Lower lobe of right lung (tissue), 2 donors: ENCODE data around the gene ATP8B3. TPM values are rescaled to one million over a fixed set of nuclear protein-coding genes. Genes with fewer than 3 reads are reported as not detected.
A peak's percentile ranks its signal among the peaks of the same experiment; 100 is the strongest.

Source experiments
- ATAC-seq, 2 donors: fragments of 200-7000 bp; cut with Tn5 transposase; one replicate each; pipeline ENCODE4 v1.9.1; 2020 to 2022; ENCODE audit warnings: mild to moderate bottlenecking in 2 of 2, moderate library complexity in 2 of 2
- DNase-seq: peaks from one replicate; pipeline ENCODE4 v3.0.0-alpha.2; 2020
- H3K27ac ChIP-seq: fragments of 200-600 bp; one replicate; pipeline ENCODE4 v1.8.0; 2022
- H3K27me3 ChIP-seq: fragments of 200-600 bp; one replicate; pipeline ENCODE4 v1.8.0; 2022; ENCODE audit warnings: low read depth
- H3K36me3 ChIP-seq: fragments of 200-600 bp; one replicate; pipeline ENCODE4 v1.8.0; 2022; ENCODE audit warnings: mild to moderate bottlenecking
- H3K4me1 ChIP-seq: fragments of 200-600 bp; one replicate; pipeline ENCODE4 v1.8.0; 2022
- H3K4me3 ChIP-seq: fragments of 200-600 bp; one replicate; pipeline ENCODE4 v1.8.0; 2022; ENCODE audit warnings: mild to moderate bottlenecking
- H3K9me3 ChIP-seq: fragments of 200-600 bp; one replicate; pipeline ENCODE4 v1.8.0; 2022
- intact Hi-C: fragments of 100-400 bp; cut with DNase I; formaldehyde crosslinking; loops from one replicate; pipeline ENCODE4 v1.11.0; 2022
- total RNA-seq: library from RNA; stranded (reverse); fragmentation: NEBNext Ultra II Directional; extraction: Animal tissue kit (Norgen Biotek cat#: 25700); gene quantifications from one replicate; pipeline ENCODE4 v1.2.1, GENCODE V29; 2021
- TF ChIP-seq, protein P1 (sequence below): fragments of 200-600 bp; IDR thresholded peaks from one replicate; pipeline ENCODE4 v1.8.0; 2022; ENCODE audit warnings: antibody characterized with exemption, mild to moderate bottlenecking
- donor health status: DM: no; HTN: yes; CAD: no; lungs with severe emphysema.

Gene ATP8B3
- total RNA-seq, 1 donor from 2014 or later: 2.1 TPM

DNA sequence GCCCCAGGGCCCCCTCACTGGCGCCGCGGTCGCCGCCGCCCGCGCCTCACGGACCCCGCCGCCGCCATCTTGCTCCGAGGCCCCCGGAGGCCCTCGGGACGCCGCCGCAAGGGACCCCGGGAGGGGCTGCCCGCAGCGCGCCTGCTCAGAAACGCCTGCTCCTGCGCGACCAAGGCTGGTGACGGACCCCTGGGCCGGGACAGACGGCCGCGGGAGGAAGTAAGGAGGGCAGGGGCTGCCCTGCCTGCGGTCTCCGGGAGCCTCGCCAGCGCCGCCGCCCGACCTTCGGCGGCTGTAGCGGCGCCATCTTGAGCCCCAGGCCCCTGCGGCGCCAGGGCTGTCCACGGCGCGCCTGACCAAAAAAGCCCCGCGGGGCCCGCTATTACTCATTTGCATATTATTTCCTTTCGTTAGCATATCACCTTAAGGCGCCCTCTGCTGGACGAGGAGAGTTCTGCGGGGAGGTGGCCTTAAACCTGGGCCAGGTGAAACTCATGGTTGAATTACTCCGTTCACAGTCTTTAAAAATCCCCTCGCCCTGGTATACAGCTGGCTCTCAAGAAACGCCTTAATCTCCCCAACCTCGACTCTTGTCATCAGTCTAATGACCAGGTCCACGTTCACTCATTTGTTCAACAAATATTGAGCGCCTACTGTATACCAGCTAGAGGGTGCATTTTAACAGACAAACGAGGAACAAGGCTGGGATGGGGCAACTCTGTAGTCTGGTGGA lies 36.5 kb upstream of the ATP8B3 start, which contains the start of gene REXO1:
Gene REXO1, minus strand, starts transcription at position 85 of the 733 bp plus-strand sequence. CDS start 125 bp downstream, outside the sequence.
- ATAC-seq: peak; percentile 91 to 93

DNA sequence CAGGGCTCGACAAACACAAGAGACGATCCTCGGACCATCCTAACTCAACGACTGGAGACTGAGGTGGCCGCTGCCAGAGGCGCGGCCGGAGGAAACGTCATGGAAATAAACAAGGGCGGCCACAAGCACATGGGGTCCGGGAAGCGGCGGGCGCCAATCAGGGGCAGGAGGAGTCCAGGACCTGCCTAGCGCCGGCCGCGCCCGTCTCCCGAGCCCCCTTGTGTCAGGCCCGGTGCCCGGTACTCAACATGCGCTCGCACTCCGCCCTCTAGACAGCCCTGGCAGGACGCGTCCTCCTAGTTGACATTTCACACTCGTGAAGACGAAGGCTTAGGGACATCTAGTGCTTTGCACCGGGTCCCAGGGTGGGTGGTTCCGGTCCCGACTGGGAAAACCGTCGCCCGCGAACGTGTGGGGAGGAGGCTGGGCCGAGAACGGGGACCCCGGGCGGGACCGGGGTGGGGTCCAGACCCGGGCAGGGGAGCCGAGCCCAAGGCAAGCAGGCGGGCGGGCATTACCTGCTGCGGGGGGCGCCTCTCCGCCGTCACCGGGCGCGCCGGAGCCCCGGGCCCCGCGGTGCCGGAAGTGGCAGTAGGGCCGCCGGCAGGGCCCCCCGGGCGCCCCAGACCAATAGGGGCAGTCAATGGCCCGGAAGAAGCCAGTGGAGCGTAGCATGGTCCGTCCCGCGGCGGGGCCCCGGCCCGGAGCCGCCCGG lies 35.8 kb upstream of the ATP8B3 start:
- Histone ChIP-seq H3K4me1 (peaks cover 57% of the 10 kb centered on the region), H3K27ac (peak overlapping the region; percentile 99), H3K9me3 (no peaks in the 10 kb centered on the region), H3K36me3 (peaks cover 11% of the 10 kb centered on the region), H3K27me3 (no peaks in the 10 kb centered on the region), H3K4me3 (peak overlapping the region; percentile 90)
- DNase-seq (no peak), ATAC-seq (peak; percentile 2 to 6)
- intact Hi-C loops: no loop called here
- TF ChIP-seq, protein P1, sequence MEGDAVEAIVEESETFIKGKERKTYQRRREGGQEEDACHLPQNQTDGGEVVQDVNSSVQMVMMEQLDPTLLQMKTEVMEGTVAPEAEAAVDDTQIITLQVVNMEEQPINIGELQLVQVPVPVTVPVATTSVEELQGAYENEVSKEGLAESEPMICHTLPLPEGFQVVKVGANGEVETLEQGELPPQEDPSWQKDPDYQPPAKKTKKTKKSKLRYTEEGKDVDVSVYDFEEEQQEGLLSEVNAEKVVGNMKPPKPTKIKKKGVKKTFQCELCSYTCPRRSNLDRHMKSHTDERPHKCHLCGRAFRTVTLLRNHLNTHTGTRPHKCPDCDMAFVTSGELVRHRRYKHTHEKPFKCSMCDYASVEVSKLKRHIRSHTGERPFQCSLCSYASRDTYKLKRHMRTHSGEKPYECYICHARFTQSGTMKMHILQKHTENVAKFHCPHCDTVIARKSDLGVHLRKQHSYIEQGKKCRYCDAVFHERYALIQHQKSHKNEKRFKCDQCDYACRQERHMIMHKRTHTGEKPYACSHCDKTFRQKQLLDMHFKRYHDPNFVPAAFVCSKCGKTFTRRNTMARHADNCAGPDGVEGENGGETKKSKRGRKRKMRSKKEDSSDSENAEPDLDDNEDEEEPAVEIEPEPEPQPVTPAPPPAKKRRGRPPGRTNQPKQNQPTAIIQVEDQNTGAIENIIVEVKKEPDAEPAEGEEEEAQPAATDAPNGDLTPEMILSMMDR: no peak

More for the DNA sequence above, 36.5 kb upstream of the ATP8B3 start, which contains the start of gene REXO1:
- H3K4me1 ChIP-seq: peaks cover 57% of the 10 kb centered on the region
- peak; percentile 97 for DNase-seq
- peak within 1 kb of the TSS; percentile 99 for H3K27ac ChIP-seq
- H3K27me3 ChIP-seq: no peaks in the 10 kb centered on the region
- H3K36me3 ChIP-seq: peaks cover 11% of the 10 kb centered on the region
- TF ChIP-seq, protein P1: peak; percentile 91
- intact Hi-C loops: no loop called here
- peak within 1 kb of the TSS; percentile 90 for H3K4me3 ChIP-seq
- no peaks in the 10 kb centered on the region for H3K9me3 ChIP-seq

DNA sequence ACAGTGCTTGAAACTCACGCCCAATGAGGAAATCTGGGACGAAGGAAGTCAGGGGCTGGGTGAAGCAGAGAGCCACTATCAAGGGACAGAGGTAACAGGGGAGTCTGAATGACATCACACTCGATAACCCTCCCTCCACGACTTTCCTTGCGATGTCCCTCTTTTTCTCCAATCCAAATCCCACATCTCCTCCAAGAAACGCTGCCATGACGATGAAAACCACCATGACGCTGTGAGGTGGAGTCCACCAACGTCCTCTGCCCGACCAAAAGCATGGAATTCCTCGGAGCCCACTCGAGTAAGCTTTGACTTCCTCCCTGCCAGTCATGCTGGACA lies 35.2 kb upstream of the ATP8B3 start:
- intact Hi-C loops: no loop called here
- H3K27ac ChIP-seq: peak overlapping the region; percentile 99

DNA sequence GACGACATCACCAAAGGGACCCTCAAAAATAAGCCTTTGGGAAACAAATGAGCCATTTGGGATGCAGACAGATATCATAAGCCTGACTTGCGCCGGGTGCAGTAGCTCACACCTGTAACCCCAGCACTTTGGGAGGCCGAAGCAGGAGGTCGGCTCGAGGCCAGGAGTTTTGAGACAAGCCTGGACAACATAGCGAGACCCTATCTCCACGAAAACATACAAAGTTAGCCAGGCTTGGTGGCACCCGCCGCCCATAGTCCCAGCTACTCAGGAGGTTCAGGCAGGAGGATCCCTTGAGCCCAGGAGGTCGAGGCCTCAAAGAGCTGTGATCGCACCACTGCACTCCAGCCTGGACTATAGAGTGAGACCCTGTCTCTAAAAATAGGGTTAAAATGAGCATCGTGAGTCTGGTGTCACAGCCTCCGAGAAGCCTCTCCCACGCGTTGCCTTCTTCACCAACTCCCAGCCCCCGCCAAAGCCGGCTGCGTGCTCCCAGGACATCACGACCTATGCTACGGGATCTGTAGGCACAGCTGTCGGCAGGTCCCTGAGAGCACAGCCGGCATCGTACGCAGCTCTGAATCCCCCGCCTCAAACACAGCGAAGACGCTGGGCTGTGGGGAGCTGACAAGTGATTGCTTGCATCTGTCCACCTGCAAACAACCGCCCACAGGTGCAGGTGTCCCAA lies 34.6 kb upstream of the ATP8B3 start:
- peak overlapping the region; percentile 99 for H3K27ac ChIP-seq
- intact Hi-C loops: no loop called here

More for the DNA sequence above, 35.2 kb upstream of the ATP8B3 start:
- Histone ChIP-seq H3K4me3 (peak overlapping the region; percentile 90), H3K36me3 (peaks cover 11% of the 10 kb centered on the region), H3K9me3 (no peaks in the 10 kb centered on the region), H3K4me1 (peaks cover 58% of the 10 kb centered on the region), H3K27me3 (no peaks in the 10 kb centered on the region)
- no peak for DNase-seq
- TF ChIP-seq, protein P1: no peak
- ATAC-seq: no peak

DNA sequence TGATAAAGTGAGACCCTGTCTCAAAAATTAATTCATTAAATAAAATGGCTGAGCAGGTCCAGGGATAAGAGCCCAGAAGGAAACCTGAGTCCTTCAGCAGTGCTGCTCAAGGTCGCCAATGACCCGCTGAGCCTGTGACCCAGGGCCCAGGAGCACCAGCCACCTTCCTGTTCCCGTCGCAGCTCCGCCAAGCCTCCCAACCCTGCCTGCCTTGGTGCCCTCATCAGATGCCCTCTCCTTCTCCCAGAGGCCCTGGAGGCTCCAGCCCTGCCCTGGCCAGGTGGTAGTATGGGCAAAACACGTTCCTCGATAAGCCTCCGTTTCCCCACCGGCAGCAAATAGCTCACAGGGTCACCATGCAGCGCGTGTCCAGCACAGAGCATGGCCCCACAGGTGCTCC lies 33.6 kb upstream of the ATP8B3 start:
- TF ChIP-seq, protein P1: no peak

More for the DNA sequence above, 34.6 kb upstream of the ATP8B3 start:
- H3K36me3 ChIP-seq: peaks cover 11% of the 10 kb centered on the region
- ATAC-seq: no peak
- no peaks in the 10 kb centered on the region for H3K27me3 ChIP-seq
- no peaks in the 10 kb centered on the region for H3K9me3 ChIP-seq
- H3K4me3 ChIP-seq: peak overlapping the region; percentile 90
- H3K4me1 ChIP-seq: peaks cover 59% of the 10 kb centered on the region
- DNase-seq: no peak
- TF ChIP-seq, protein P1: no peak

More for the DNA sequence above, 33.6 kb upstream of the ATP8B3 start:
- H3K27ac ChIP-seq: no peak overlapping the region
- no peak for DNase-seq
- peak overlapping the region; percentile 90 for H3K4me3 ChIP-seq
- no peak for ATAC-seq
- H3K27me3 ChIP-seq: no peaks in the 10 kb centered on the region
- H3K4me1 ChIP-seq: peaks cover 69% of the 10 kb centered on the region
- no peaks in the 10 kb centered on the region for H3K9me3 ChIP-seq
- intact Hi-C loops: no loop called here
- peaks cover 11% of the 10 kb centered on the region for H3K36me3 ChIP-seq
